K562 (cell line): Measurements from ENCODE around the gene DCST1. TPM values are rescaled to one million over a fixed set of nuclear protein-coding genes. Genes with fewer than 3 reads are reported as not detected.
A peak's percentile ranks its signal among the peaks of the same experiment; 100 is the strongest.

Source experiments
- FOXK2 ChIP-seq, 2 experiments: fragments of 450-650 bp; IDR thresholded peaks in 1 of 2; conservative IDR thresholded peaks in 1 of 2; 2 replicates each; pipeline ENCODE4 v1.6.1; 2016; ENCODE audit warnings: low read depth in 2 of 2, mild to moderate bottlenecking in 1 of 2
- GATA2 ChIP-seq: sonication (generic); formaldehyde crosslinking; IDR thresholded peaks from 2 replicates; pipeline ENCODE4 v1.4.0; 2020; ENCODE audit warnings: mild to moderate bottlenecking, missing genetic modification reagents
- HDAC6 ChIP-seq: IDR thresholded peaks from 2 replicates; pipeline ENCODE4 v1.6.1; 2012; ENCODE audit warnings: low read depth, mild to moderate bottlenecking, control low read depth, inconsistent platforms, low read length, moderate library complexity
- KDM5B ChIP-seq: fragments of 200-600 bp; sonication (generic); IDR thresholded peaks from 2 replicates; pipeline ENCODE4 v1.6.1; 2012; ENCODE audit warnings: low read depth, mild to moderate bottlenecking, moderate library complexity, low read length, control low read depth, inconsistent platforms; ENCODE audit not compliant: insufficient replicate concordance
- L3MBTL2 ChIP-seq: fragments of 450-650 bp; IDR thresholded peaks from 2 replicates; pipeline ENCODE4 v1.6.1; 2016; ENCODE audit warnings: mild to moderate bottlenecking, moderate library complexity
- MTA2 ChIP-seq: fragments of 450-650 bp; IDR thresholded peaks from 2 replicates; pipeline ENCODE4 v1.6.1; 2016; ENCODE audit warnings: low read depth
- NCOA1 ChIP-seq: fragments of 450-650 bp; IDR thresholded peaks from 2 replicates; pipeline ENCODE4 v1.6.1; 2016; ENCODE audit warnings: low read depth
- PURB ChIP-seq: sonication (generic); formaldehyde crosslinking; IDR thresholded peaks from 2 replicates; pipeline ENCODE4 v1.9.0; 2021; ENCODE audit warnings: low read depth, mild to moderate bottlenecking, missing genetic modification reagents
- REST ChIP-seq, 2 experiments: fragments of 450-650 bp; formaldehyde crosslinking in 1 of 2; IDR thresholded peaks; 2 replicates each; pipeline versions ENCODE4 v1.4.0 to v1.6.1; 2014 to 2020; ENCODE audit warnings: mild to moderate bottlenecking in 2 of 2, borderline replicate concordance in 1 of 2, low read depth in 1 of 2
- SNIP1 ChIP-seq: fragments of 450-650 bp; IDR thresholded peaks from 2 replicates; pipeline ENCODE4 v1.7.1; 2017; ENCODE audit warnings: low read depth, mild to moderate bottlenecking
- SP2 ChIP-seq: IDR thresholded peaks from 2 replicates; pipeline ENCODE4 v1.6.1; 2011; ENCODE audit warnings: mild to moderate bottlenecking, low read depth, low read length, moderate library complexity; ENCODE audit not compliant: poor library complexity, severe bottlenecking; ENCODE audit errors: extremely low read depth
- STAG1 ChIP-seq: sonication (generic); formaldehyde crosslinking; IDR thresholded peaks from 2 replicates; pipeline ENCODE4 v1.5.0; 2020; ENCODE audit warnings: missing genetic modification reagents, borderline replicate concordance
- ZFP1 ChIP-seq: fragments of 450-650 bp; formaldehyde crosslinking; IDR thresholded peaks from 2 replicates; pipeline ENCODE4 v1.4.0; 2020; ENCODE audit warnings: mild to moderate bottlenecking, mixed read lengths
- ZNF239 ChIP-seq: fragments of 250-450 bp; sonication (Bioruptor Pico); IDR thresholded peaks from 2 replicates; pipeline ENCODE4 v1.4.0; 2020; ENCODE audit warnings: mild to moderate bottlenecking
- ZNF699 ChIP-seq: fragments of 250-450 bp; sonication (Bioruptor Pico); IDR thresholded peaks from 2 replicates; pipeline ENCODE4 v1.8.0; 2021; ENCODE audit warnings: mild to moderate bottlenecking, moderate library complexity; ENCODE audit not compliant: insufficient replicate concordance
- polyA plus RNA-seq, 8 experiments: library from polyadenylated mRNA; depleted of rRNA in 4 of 8; stranded (reverse) in 5 of 8; unstranded in 3 of 8; fragments of >200 nt; fragmentation: Nextera tagmentation in 2 of 8; fragmentation: Illumina TruSeq in 1 of 8; extraction: Ambion mirVana in 2 of 8; extraction: Trizol in 1 of 8; gene quantifications; 2 replicates each; pipeline versions ENCODE4 v1.2.1 to v1.2.3, GENCODE V29; 2011 to 2014; ENCODE audit warnings: inconsistent platforms in 1 of 8, missing spikeins in 1 of 8
- total RNA-seq, 7 experiments: library from RNA; depleted of rRNA in 6 of 7; stranded (reverse); fragments of >200 nt in 6 of 7; fragmentation: Illumina TruSeq in 2 of 7; extraction: Trizol in 2 of 7; gene quantifications; 2 replicates each; pipeline versions ENCODE4 v1.2.1 to v1.2.3, GENCODE V29; 2011 to 2021; ENCODE audit warnings: low replicate concordance in 1 of 7
- TF ChIP-seq, protein P1 (sequence below), 3 experiments: fragments of 200-800 bp in 1 of 3; sonication (Bioruptor generic) in 1 of 3; sonication (generic) in 1 of 3; formaldehyde crosslinking in 1 of 3; IDR thresholded peaks; 2 replicates each; pipeline versions ENCODE4 v1.6.1 to v1.8.0; 2016 to 2022; ENCODE audit warnings: mild to moderate bottlenecking in 2 of 3, missing compliant biosample characterization in 2 of 3, missing genetic modification characterization in 2 of 3, missing genetic modification reagents in 1 of 3
- TF ChIP-seq, protein P2 (sequence below): fragments of 450-650 bp; IDR thresholded peaks from 2 replicates; pipeline ENCODE4 v1.6.1; 2014; ENCODE audit warnings: low read depth, mild to moderate bottlenecking, moderate library complexity, borderline replicate concordance

Gene DCST1
- total and polyA plus RNA-seq, 9 of the 15 experiments (the other 6 are each of a cell fraction or from before 2014, with no cell fraction given) = not detected

DNA sequence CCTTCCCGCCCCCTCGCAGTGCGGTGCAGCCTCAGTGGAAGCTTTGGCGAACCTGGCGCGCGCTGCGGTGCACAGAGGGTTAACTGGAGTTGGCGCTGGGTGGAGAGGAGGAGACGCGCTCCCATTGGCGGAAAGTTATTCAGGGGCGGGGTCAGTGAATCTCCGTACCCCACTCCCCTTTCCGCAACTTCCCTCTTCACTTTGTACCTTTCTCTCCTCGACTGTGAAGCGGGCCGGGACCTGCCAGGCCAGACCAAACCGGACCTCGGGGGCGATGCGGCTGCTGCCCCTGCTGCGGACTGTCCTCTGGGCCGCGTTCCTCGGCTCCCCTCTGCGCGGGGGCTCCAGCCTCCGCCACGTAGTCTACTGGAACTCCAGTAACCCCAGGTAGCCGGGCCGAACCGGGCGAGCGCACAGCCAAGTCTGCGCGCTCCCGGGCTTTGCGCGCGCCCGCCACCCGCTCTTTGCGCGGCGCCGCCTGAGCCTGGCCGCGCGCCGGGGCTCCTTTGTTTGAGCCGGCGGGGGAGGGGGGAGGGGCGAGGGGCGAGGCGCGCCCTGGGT is 30.0 kb downstream of the DCST1 start, which contains the start of gene EFNA4 (continued):
- TF ChIP-seq SP2 (no peak), NCOA1 (no peak), ZNF699 (no peak), FOXK2 (conservative IDR thresholded peaks at IDR 0.05 in 1 of 2, IDR thresholded peaks at IDR 0.05 in 1 of 2; ENCODE audit: low read depth in 2 of 2) (no peak), KDM5B (peak; percentile 68), ZFP1 (CRISPR knock-in tag) (no peak), L3MBTL2 (no peak; the same call in 1 of the 2 replicates), MTA2 (0 out of 2 replicates have a peak, but pooled peaks have one; percentile 18), HDAC6 (no peak), STAG1 (CRISPR knock-in tag) (no peak), ZNF239 (CRISPR knock-in tag) (no peak), GATA2 (CRISPR knock-in tag) (no peak), SNIP1 (no peak), REST (IDR thresholded peaks at IDR 0.05; ENCODE audit: borderline replicate concordance) (peak; percentile 74), REST (CRISPR knock-in tag; IDR thresholded peaks at IDR 0.05; ENCODE audit: low read depth) (no peak; the same call in 1 of the 2 replicates), PURB (CRISPR knock-in tag) (no peak)
- TF ChIP-seq, protein P1, sequence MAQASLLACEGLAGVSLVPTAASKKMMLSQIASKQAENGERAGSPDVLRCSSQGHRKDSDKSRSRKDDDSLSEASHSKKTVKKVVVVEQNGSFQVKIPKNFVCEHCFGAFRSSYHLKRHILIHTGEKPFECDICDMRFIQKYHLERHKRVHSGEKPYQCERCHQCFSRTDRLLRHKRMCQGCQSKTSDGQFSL (CRISPR knock-in tag; IDR thresholded peaks at IDR 0.05) = no peak
- TF ChIP-seq, protein P1 (tag; IDR thresholded peaks at IDR 0.05) = no peak
- TF ChIP-seq, protein P2, sequence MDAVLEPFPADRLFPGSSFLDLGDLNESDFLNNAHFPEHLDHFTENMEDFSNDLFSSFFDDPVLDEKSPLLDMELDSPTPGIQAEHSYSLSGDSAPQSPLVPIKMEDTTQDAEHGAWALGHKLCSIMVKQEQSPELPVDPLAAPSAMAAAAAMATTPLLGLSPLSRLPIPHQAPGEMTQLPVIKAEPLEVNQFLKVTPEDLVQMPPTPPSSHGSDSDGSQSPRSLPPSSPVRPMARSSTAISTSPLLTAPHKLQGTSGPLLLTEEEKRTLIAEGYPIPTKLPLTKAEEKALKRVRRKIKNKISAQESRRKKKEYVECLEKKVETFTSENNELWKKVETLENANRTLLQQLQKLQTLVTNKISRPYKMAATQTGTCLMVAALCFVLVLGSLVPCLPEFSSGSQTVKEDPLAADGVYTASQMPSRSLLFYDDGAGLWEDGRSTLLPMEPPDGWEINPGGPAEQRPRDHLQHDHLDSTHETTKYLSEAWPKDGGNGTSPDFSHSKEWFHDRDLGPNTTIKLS = peak; percentile 73; the same call in 1 of the 2 replicates
